ENCODE results near the gene AGR3.

Gene AGR3

GRCh38 chr7:16881844-16882243 is at the start of gene AGR3:
AGR3 (minus strand) TSS chr7:16881983; CDS start chr7:16878618, 3,365 bp downstream.
- Histone ChIP-seq H3K9me3 (ENCODE audit: severe bottlenecking) (no peaks in the 10 kb centered on the region), H3K27ac (ENCODE audit: poor library complexity, severe bottlenecking) (no peak within 1 kb of the TSS), H3K4me1 (ENCODE audit: insufficient read depth, poor library complexity, severe bottlenecking) (no peaks in the 10 kb centered on the region), H3K27me3 (ENCODE audit: insufficient read depth, poor library complexity, severe bottlenecking) (no peaks in the 10 kb centered on the region), H3K36me3 (ENCODE audit: low read depth) (no peaks in the 10 kb centered on the region), H3K4me3 (ENCODE audit: severe bottlenecking) (no peak within 1 kb of the TSS)
- DNase-seq (ENCODE audit: low spot score), result no peak
- TF ChIP-seq, protein P1, sequence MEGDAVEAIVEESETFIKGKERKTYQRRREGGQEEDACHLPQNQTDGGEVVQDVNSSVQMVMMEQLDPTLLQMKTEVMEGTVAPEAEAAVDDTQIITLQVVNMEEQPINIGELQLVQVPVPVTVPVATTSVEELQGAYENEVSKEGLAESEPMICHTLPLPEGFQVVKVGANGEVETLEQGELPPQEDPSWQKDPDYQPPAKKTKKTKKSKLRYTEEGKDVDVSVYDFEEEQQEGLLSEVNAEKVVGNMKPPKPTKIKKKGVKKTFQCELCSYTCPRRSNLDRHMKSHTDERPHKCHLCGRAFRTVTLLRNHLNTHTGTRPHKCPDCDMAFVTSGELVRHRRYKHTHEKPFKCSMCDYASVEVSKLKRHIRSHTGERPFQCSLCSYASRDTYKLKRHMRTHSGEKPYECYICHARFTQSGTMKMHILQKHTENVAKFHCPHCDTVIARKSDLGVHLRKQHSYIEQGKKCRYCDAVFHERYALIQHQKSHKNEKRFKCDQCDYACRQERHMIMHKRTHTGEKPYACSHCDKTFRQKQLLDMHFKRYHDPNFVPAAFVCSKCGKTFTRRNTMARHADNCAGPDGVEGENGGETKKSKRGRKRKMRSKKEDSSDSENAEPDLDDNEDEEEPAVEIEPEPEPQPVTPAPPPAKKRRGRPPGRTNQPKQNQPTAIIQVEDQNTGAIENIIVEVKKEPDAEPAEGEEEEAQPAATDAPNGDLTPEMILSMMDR (IDR thresholded peaks at IDR 0.05; ENCODE audit: poor library complexity, severe bottlenecking), result no peak
- no peak for ATAC-seq (ENCODE audit: low read depth)

DNA sequence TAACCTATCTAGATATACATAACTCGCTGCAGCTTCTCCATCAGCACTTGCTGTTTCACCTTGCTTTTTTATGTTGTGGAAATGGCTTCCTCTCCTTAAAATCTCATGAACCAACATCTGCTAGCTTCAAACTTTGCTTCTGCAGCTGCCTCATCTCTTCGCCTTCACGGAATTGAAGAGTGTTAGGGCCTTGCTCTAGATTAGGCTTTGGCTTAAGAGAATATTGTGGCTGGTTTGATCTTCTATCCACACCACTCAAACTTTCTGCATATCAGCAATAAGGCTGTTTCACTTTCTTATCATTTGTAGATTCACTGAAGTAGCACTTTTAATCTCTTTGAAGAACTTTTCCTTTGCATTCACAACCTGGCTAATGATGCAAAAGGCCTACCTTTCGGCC is 49.2 kb upstream of the AGR3 start:
- no peaks in the 10 kb centered on the region for H3K9me3 ChIP-seq (ENCODE audit: severe bottlenecking)
- no peak for ATAC-seq (ENCODE audit: low read depth)
- no peak overlapping the region for H3K4me3 ChIP-seq (ENCODE audit: severe bottlenecking)
- no peak overlapping the region for H3K27ac ChIP-seq (ENCODE audit: poor library complexity, severe bottlenecking)
- H3K27me3 ChIP-seq (ENCODE audit: insufficient read depth, poor library complexity, severe bottlenecking), result no peaks in the 10 kb centered on the region
- DNase-seq (ENCODE audit: low spot score), result no peak
- H3K36me3 ChIP-seq (ENCODE audit: low read depth), result 0 out of 2 replicates have a peak, but pooled peaks cover 4% of the 10 kb centered on the region
- TF ChIP-seq, protein P1 (IDR thresholded peaks at IDR 0.05; ENCODE audit: poor library complexity, severe bottlenecking), result no peak
- peaks cover 35% of the 10 kb centered on the region for H3K4me1 ChIP-seq (ENCODE audit: insufficient read depth, poor library complexity, severe bottlenecking)

DNA sequence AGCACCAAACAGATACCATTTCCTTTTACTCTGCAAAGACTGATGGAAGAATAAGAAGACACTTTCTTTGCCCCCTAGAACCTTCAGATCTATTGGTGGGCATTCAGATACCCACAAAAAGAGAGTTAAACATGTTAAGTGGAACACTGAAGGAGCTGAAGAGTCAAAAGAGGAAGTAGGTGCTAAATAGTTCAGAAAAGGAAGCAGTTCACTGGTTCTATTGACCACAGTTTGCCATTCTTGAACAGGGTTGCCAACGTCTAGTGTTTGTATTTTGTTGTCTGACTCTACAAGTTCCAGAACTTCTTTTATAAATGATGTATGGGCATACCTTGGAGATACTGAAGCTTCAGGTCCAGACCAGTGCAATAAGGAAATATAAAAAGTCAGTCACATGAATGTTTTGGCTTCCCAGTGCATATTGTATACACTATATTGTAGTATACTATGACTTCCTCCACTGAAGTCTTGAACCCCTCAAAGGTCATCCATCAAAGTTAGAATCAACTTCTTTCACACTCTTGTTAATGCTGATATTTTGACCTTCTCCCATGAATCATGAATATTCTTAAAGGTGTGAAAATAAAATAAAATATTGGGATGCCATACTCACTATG is 47.5 kb upstream of the AGR3 start:
- no peak for ATAC-seq (ENCODE audit: low read depth)
- Histone ChIP-seq H3K9me3 (ENCODE audit: severe bottlenecking) (no peaks in the 10 kb centered on the region), H3K36me3 (ENCODE audit: low read depth) (0 out of 2 replicates have a peak, but pooled peaks cover 4% of the 10 kb centered on the region), H3K27me3 (ENCODE audit: insufficient read depth, poor library complexity, severe bottlenecking) (no peaks in the 10 kb centered on the region), H3K4me1 (ENCODE audit: insufficient read depth, poor library complexity, severe bottlenecking) (peaks cover 27% of the 10 kb centered on the region), H3K4me3 (ENCODE audit: severe bottlenecking) (no peak overlapping the region), H3K27ac (ENCODE audit: poor library complexity, severe bottlenecking) (no peak overlapping the region)
- no peak for DNase-seq (ENCODE audit: low spot score)
- TF ChIP-seq, protein P1 (IDR thresholded peaks at IDR 0.05; ENCODE audit: poor library complexity, severe bottlenecking), result no peak

DNA sequence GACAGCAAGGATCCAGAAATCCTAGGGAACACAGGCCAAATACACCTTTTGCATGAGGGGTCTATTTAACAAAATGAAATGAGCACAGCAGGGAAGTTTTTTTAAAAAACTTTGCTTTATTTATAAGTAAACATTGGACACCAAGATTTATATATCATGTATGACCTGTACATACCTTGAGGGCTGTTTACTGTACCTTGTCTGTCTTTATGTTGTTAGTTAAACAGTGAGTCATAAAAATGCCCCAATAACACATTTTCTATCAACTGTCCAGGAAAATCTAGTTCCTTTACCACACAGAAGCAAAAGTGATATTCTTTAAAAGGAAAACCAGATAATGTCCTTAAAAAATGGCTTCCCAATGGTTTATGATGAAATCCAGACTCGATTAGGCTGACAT is 45.1 kb upstream of the AGR3 start:
- H3K9me3 ChIP-seq (ENCODE audit: severe bottlenecking), result no peaks in the 10 kb centered on the region
- TF ChIP-seq, protein P1 (IDR thresholded peaks at IDR 0.05; ENCODE audit: poor library complexity, severe bottlenecking), result no peak
- peaks cover 37% of the 10 kb centered on the region for H3K4me1 ChIP-seq (ENCODE audit: insufficient read depth, poor library complexity, severe bottlenecking)
- DNase-seq (ENCODE audit: low spot score) (no peak), ATAC-seq (ENCODE audit: low read depth) (peak; percentile 44; the same call in 2 of the 3 replicates)
- no peaks in the 10 kb centered on the region for H3K27me3 ChIP-seq (ENCODE audit: insufficient read depth, poor library complexity, severe bottlenecking)
- H3K27ac ChIP-seq (ENCODE audit: poor library complexity, severe bottlenecking), result peak overlapping the region; percentile 56
- H3K36me3 ChIP-seq (ENCODE audit: low read depth), result 0 out of 2 replicates have a peak, but pooled peaks cover 4% of the 10 kb centered on the region
- H3K4me3 ChIP-seq (ENCODE audit: severe bottlenecking), result no peak overlapping the region

DNA sequence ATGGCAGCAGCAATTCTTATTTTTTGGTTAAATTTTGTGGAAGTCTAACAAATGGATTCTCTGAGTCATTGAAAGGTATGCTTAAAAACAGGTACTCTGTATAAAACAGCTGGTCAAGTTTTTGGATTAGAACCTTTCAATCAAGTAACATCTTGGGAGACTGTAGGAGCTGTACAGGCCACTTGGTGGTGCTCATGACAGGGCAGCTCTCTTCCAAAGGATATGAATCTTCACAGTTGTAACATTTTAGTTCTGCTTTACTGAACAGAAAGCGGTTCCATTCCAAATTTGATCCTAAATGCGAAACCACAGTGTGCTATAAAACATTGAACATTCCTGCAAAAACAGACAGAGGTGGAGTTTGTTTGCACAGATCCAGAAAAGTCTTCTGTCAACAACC is 44.5 kb upstream of the AGR3 start:
- peaks cover 43% of the 10 kb centered on the region for H3K4me1 ChIP-seq (ENCODE audit: insufficient read depth, poor library complexity, severe bottlenecking)
- DNase-seq (ENCODE audit: low spot score) (no peak), ATAC-seq (ENCODE audit: low read depth) (peak; percentile 38; the same call in 2 of the 3 replicates)
- H3K27ac ChIP-seq (ENCODE audit: poor library complexity, severe bottlenecking), result peak overlapping the region; percentile 56
- no peaks in the 10 kb centered on the region for H3K9me3 ChIP-seq (ENCODE audit: severe bottlenecking)
- H3K27me3 ChIP-seq (ENCODE audit: insufficient read depth, poor library complexity, severe bottlenecking), result peaks cover 2% of the 10 kb centered on the region
- 0 out of 2 replicates have a peak, but pooled peaks cover 4% of the 10 kb centered on the region for H3K36me3 ChIP-seq (ENCODE audit: low read depth)
- TF ChIP-seq, protein P1 (IDR thresholded peaks at IDR 0.05; ENCODE audit: poor library complexity, severe bottlenecking), result peak; percentile 47
- H3K4me3 ChIP-seq (ENCODE audit: severe bottlenecking), result no peak overlapping the region

Data from RWPE2 (cell line).